GM19438 (cell line): ENCODE measurements around the gene HINFP.
"Not testable (repeated sequence)": the region's sequence is repeated elsewhere in the genome, so short reads cannot be mapped to it uniquely, and the experiment has no call there.

Experiments
- ATAC-seq: cut with Tn5 transposase; IDR thresholded peaks from one replicate; pipeline ENCODE4 v1.9.1; 2021; ENCODE audit warnings: low read depth; ENCODE audit not compliant: unreplicated experiment

Gene HINFP

DNA sequence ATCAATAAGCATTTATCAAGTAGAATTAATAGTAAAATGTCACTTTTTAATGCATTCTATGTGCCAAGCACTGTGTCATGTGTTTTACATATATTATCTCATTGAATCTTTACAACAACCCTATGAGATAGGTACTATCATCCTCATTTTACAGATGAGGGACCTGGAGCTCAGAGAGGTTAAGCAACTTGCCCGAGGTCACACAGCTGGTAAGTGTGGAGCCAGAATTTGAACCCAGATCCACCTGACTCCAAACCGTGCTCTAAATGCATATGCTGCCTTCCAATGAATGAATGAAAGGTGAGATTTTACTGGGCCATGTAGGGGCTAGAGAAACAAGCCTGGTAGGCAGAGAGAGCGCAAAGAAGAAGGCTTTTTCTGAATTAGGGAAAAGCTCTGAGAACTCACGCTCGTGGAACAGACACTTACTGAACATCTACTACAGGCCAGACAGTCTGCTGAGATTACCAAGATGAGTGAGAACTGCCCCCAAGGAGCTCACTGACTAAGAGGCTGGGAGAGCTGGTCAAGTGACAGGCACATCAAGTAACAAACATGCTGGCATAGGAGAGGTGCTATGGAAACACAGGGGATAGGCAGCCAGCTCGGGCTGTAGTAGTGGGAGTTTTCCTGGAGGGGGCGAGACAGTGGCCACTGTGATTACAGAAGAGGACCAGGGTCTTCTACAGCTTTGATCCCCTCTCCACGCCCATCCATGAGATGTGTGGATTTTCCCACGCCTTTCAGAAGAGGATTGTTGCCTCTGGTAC is 31.9 kb downstream of the HINFP start:
- no peak for ATAC-seq

DNA sequence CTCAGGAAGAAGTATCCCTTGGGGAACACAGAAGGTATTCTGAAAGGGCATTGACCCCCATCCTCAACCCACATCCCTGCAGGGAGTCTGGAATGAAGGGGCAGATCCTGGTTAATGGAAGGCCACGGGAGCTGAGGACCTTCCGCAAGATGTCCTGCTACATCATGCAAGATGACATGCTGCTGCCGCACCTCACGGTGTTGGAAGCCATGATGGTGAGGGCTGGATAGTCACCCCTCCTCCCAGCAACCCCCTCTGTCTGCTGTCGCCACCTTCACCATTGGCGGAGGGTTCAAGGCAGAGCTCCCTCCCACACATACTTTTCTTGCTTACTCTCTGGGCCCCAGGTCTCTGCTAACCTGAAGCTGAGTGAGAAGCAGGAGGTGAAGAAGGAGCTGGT is 32.8 kb downstream of the HINFP start:
- no peak for ATAC-seq

DNA sequence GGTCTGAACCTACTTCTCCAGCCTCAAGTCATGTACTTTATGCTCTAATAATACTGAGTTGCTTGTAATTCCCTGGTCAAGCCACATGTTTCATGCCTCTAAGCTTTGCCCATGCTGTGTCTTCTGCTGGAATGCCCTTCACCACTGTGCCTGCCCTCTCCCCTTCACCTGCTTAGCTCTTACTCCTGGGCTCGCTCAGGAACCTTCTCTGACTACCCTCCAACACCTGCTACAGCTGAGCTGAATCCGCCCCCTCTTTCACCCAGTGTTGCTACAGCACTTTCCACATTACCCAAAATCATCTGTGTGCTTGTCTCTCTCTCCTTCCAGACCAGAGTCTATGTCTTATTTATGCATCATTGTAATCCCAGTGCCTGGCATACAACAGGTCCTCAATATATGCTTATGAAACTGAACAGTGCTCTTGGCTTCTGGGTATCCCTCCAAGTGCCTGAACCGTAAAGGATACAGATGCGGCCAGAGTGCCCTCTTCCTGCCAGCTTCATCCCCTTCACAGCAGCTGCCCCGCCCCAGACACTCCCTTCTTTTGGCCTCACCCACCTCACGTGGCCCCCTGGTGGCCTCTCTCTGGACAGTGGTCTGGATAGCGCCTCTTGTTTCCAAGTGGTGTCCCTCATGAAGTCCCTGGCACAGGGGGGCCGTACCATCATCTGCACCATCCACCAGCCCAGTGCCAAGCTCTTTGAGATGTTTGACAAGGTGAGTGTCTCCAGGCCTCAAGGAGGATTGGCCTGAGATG is 34.5 kb downstream of the HINFP start:
- no peak for ATAC-seq

DNA sequence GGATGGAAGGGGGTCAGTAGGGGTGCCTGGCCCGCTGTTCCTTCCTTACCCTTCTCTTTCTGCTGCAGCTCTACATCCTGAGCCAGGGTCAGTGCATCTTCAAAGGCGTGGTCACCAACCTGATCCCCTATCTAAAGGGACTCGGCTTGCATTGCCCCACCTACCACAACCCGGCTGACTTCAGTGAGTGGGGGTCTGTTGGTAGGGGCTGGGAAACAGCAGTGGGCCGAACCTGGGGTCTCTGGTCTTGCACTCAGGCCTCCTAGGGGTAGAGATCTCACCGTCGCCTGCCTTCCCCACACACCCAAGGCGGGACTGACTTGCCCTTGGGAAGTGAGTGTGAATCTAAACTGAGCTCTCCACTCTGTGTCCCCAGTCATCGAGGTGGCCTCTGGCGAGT is 35.1 kb downstream of the HINFP start:
- ATAC-seq = no peak

GRCh38 chr11:119157063-119157462 is 35.7 kb downstream of the HINFP start:
- ATAC-seq = no peak

DNA sequence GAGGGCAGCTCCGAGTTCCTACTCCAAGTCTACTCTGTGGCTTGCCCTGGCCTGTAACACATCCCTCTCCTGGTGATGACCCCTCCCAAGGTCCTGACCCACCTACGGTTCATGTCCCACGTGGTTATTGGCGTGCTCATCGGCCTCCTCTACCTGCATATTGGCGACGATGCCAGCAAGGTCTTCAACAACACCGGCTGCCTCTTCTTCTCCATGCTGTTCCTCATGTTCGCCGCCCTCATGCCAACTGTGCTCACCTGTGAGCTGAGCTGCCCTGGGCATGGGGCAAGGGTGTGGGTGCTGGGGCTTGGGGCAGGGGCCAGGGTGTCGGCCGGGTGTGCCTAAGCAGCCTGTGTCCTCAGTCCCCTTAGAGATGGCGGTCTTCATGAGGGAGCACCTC is 37.1 kb downstream of the HINFP start:
- no peak for ATAC-seq

GRCh38 chr11:119160151-119160550 is 38.8 kb downstream of the HINFP start:
- no peak for ATAC-seq

- no peak for ATAC-seq
These were observed 40.5 kb downstream of the HINFP start for GRCh38 chr11:119161871-119162270.

GRCh38 chr11:119166368-119167076 is 45.1 kb downstream of the HINFP start:
- ATAC-seq = no peak

DNA sequence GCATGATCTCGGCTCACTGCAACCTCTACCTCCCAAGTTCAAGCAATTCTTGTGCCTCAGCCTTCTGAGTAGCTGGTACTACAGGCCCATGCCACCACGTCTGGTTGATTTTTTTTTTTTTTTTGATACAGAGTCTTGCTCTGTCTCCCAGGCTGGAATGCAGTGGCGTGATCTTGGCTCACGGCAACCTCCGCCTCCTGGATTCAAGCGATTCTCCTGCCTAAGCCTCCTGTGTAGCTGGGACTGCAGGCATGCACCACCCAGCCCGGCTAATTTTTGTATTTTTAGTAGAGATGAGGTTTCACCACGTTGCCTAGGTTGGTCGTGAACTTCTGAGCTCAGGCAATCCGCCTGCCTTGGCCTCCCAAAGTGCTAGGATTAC is 45.7 kb downstream of the HINFP start:
- not testable (repeated sequence) for ATAC-seq

DNA sequence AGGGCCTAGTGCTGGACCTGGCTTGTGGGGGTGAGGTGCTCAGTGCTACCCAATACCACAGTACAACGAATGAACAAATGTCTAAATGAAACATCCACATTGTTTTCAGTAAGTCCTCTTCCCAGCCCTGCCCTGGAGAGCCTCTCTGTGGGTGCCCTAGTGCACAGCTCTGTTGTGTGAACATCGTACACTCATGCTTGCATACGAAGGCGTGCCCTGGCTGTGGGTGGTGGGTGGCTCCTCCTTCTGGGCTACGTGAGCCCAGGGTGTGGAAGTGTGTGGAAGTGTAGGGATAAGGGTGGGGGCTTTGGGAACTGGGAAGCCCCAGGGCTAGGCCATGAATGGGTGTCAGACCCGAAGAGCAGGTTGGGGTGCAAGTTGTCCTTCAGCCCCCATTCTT is 46.6 kb downstream of the HINFP start:
- ATAC-seq = no peak

DNA sequence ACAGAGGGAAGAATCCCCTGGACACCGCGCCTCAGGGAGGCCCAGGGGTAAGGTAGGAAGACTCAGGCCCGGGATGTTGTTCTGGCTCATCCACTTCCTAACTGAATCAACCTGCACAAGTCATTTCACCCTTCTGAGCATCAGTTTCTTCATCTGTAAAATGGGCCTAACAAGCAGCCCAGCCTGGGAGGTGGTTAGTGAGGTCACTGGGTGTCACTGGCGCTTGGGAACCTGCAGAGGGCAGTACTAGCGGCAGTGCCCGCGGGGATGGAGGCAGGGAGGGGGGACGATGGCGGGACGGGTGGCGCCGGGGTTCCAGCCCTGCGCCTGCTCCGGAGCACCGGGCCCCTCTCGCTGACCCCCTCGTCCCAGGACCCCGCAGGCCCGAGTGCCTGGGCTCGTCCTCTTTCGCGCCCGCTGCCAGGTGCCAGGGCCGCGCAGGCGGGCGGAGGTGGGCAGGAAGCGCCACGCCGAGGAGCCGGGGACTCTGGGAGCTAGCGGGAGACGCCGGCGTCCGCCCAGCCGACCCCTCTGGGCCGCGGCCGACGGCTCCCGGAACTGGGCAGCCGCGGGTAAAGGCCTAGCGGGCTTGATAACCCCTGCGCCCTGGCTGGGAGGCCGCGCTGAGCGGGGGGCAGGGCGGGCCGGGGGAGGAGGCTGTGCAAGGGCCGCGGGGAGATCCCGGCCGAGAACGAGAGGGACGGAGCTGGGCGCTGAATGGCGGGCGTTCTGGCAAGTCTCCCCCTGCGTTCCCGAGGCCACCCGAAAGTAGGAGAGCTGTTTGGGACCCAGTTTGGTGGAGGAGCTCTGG is 47.3 kb downstream of the HINFP start, which contains the start of gene NLRX1:
Gene NLRX1, plus strand, starts transcription at position 255 of the 811 bp plus-strand sequence. CDS start 2,679 bp downstream, outside the sequence.
- peak; percentile 80 for ATAC-seq

DNA sequence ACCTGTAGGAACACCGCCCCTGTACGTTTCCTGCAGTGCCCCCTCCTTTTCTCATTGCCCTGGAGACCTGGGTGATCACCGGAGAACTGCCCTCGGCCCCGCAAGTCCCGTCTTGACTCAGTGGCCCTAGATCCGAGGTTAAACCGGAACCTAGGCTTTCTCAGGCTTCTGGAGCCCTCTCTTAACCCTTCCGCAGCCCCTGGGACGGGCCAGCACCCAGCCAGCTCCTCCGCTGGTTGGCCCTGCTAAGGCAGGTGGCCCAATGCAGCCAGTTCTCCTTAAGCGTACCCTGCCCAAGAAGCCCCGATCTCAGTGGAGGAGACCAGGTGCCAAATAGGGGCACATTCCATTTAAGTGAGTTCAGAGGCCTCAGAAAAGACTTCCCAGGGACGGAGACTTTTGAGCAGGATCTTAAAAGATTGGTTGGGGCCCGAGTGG is 47.9 kb downstream of the HINFP start:
- ATAC-seq = peak; percentile 8

GRCh38 chr11:119172513-119172912 is 51.1 kb downstream of the HINFP start:
- no peak for ATAC-seq

- no peak for ATAC-seq
These were observed 52.1 kb downstream of the HINFP start for GRCh38 chr11:119173453-119173852.

GRCh38 chr11:119175493-119176077 is 54.2 kb downstream of the HINFP start:
- no peak for ATAC-seq

- no peak for ATAC-seq
These were observed 56.8 kb downstream of the HINFP start for GRCh38 chr11:119178166-119178680.

- ATAC-seq = no peak
These were observed 58.0 kb downstream of the HINFP start for GRCh38 chr11:119179342-119179741.

- no peak for ATAC-seq
These were observed 58.6 kb downstream of the HINFP start for GRCh38 chr11:119179983-119180382.
